Colonic mucosa (tissue), 4 donors: ENCODE data around the gene OLIG2. TPM values are rescaled to one million over a fixed set of nuclear protein-coding genes. Genes with fewer than 3 reads are reported as not detected.

Source experiments
- DNase-seq: peaks from one replicate; pipeline ENCODE4 v3.0.0-alpha.2; 2020
- H3K27ac ChIP-seq: fragments of 200-600 bp; one replicate; pipeline ENCODE4 v1.8.0; 2021
- H3K27me3 ChIP-seq: fragments of 200-600 bp; one replicate; pipeline ENCODE4 v1.8.0; 2021
- H3K36me3 ChIP-seq: fragments of 200-600 bp; one replicate; pipeline ENCODE4 v1.8.0; 2021
- H3K4me1 ChIP-seq: fragments of 200-600 bp; one replicate; pipeline ENCODE4 v1.8.0; 2021; ENCODE audit warnings: mild to moderate bottlenecking
- H3K4me3 ChIP-seq: fragments of 200-600 bp; one replicate; pipeline ENCODE4 v1.8.0; 2021
- H3K9ac ChIP-seq, 2 donors: one replicate each; pipeline ENCODE4 v1.7.0; 2013; ENCODE audit warnings: control low read depth in 2 of 2, low read depth in 2 of 2, low read length in 2 of 2
- H3K9me3 ChIP-seq: fragments of 200-600 bp; one replicate; pipeline ENCODE4 v1.8.0; 2021
- CTCF ChIP-seq: fragments of 200-600 bp; IDR thresholded peaks from one replicate; pipeline ENCODE4 v1.8.0; 2022; ENCODE audit warnings: antibody characterized with exemption, mild to moderate bottlenecking
- intact Hi-C: fragments of 100-400 bp; cut with DNase I; formaldehyde crosslinking; loops from one replicate; pipeline ENCODE4 v1.14.1; 2022
- total RNA-seq, 2 donors: library from RNA; stranded (reverse); fragmentation: NEBNext Ultra II Directional in 1 of 2; extraction: Animal tissue kit (Norgen Biotek cat#: 25700) in 1 of 2; gene quantifications; one replicate each; pipeline ENCODE4 v1.2.1, GENCODE V29; 2021
- donor health status: healthy.
- donor health status: DM: no; HTN: no; CAD: no.
- donor health status: DM: no; HTN: no; CAD: no.

Gene OLIG2
- total RNA-seq, result not detected

- no peaks in the 10 kb centered on the region for H3K9me3 ChIP-seq
- H3K27me3 ChIP-seq, result peaks cover 95% of the 10 kb centered on the region
- DNase-seq, result no peak
- H3K4me1 ChIP-seq, result no peaks in the 10 kb centered on the region
- H3K4me3 ChIP-seq, result no peak within 1 kb of the TSS
- no peak within 1 kb of the TSS for H3K27ac ChIP-seq
- H3K9ac ChIP-seq, result no peak within 1 kb of the TSS
- no peak for TF ChIP-seq CTCF
- intact Hi-C loops, result no loop called here
- H3K36me3 ChIP-seq, result no peaks in the 10 kb centered on the region
Observed at GRCh38 chr21:33025489-33026442, at the start of gene OLIG2. Gene OLIG2, plus strand, starts transcription at chr21:33025935. Its CDS starts 928 bp downstream, at chr21:33026863.

GRCh38 chr21:32976791-32977190, 48.9 kb upstream of the OLIG2 start:
- intact Hi-C loops, result no loop called here
- Histone ChIP-seq H3K27ac (no peak overlapping the region), H3K27me3 (no peaks in the 10 kb centered on the region)

GRCh38 chr21:32977216-32977615, 48.5 kb upstream of the OLIG2 start:
- Histone ChIP-seq H3K9ac (no peak overlapping the region), H3K27me3 (no peaks in the 10 kb centered on the region), H3K4me3 (no peak overlapping the region), H3K9me3 (no peaks in the 10 kb centered on the region), H3K27ac (no peak overlapping the region), H3K36me3 (no peaks in the 10 kb centered on the region), H3K4me1 (no peaks in the 10 kb centered on the region)
- DNase-seq, result no peak
- TF ChIP-seq CTCF, result no peak
- intact Hi-C loops, result no loop called here

More at GRCh38 chr21:32976791-32977190, 48.9 kb upstream of the OLIG2 start:
- H3K4me1 ChIP-seq, result no peaks in the 10 kb centered on the region
- TF ChIP-seq CTCF, result no peak
- DNase-seq, result no peak
- no peaks in the 10 kb centered on the region for H3K36me3 ChIP-seq
- no peaks in the 10 kb centered on the region for H3K9me3 ChIP-seq
- no peak overlapping the region for H3K4me3 ChIP-seq
- H3K9ac ChIP-seq, result no peak overlapping the region

- Histone ChIP-seq H3K27ac (no peak overlapping the region), H3K27me3 (no peaks in the 10 kb centered on the region), H3K36me3 (no peaks in the 10 kb centered on the region), H3K9me3 (no peaks in the 10 kb centered on the region), H3K9ac (no peak overlapping the region), H3K4me3 (no peak overlapping the region), H3K4me1 (no peaks in the 10 kb centered on the region)
- TF ChIP-seq CTCF, result no peak
- intact Hi-C loops, result no loop called here
- DNase-seq, result no peak
Observed at GRCh38 chr21:32978331-32979270, 47.1 kb upstream of the OLIG2 start.

- H3K36me3 ChIP-seq, result no peaks in the 10 kb centered on the region
- no peak overlapping the region for H3K27ac ChIP-seq
- no peak overlapping the region for H3K9ac ChIP-seq
- DNase-seq, result no peak
- H3K9me3 ChIP-seq, result no peaks in the 10 kb centered on the region
- no peaks in the 10 kb centered on the region for H3K27me3 ChIP-seq
- no peak for TF ChIP-seq CTCF
- intact Hi-C loops, result no loop called here
- no peak overlapping the region for H3K4me3 ChIP-seq
- H3K4me1 ChIP-seq, result no peaks in the 10 kb centered on the region
Observed at GRCh38 chr21:32979598-32980268, 46.0 kb upstream of the OLIG2 start.
